ENCODE measurements around the gene PRRG1. TPM values are rescaled to one million over a fixed set of nuclear protein-coding genes. Genes with fewer than 3 reads are reported as not detected.
"Not testable (repeated sequence)": the region's sequence is repeated elsewhere in the genome, so short reads cannot be mapped to it uniquely, and the experiment has no call there.

PRRG1 gene
- polyA plus RNA-seq, 4 donors: 14.2 to 28.9 (median 24.5) TPM

GRCh38 chrX:37371578-37371991 lies 22.4 kb downstream of the PRRG1 start:
- DNase-seq (ENCODE audit: low read depth in 4 of 4, low spot score in 3 of 4): no peak

DNA sequence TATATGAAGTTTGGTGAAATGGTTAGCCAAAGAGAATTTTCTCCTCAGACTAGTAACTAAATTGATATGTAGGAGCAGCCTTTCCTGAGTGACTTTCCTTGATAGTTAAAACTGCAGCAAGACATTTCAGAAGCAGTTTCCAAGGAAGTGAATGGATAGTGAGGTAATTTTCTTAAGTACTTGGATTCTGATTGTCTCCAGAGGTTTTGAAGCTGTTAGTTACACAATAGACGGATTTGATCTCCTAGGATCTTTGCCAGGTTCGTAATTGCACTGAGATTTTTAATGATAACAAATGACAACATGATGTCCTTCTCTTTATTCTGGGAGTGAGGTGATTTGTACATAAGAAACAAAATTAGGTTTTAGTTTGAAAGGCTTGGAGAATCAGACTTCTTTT lies 29.2 kb downstream of the PRRG1 start:
- no peak for DNase-seq (ENCODE audit: low read depth in 4 of 4, low spot score in 3 of 4)

GRCh38 chrX:37378830-37379229 lies 29.7 kb downstream of the PRRG1 start:
- DNase-seq (ENCODE audit: low read depth in 4 of 4, low spot score in 3 of 4): no peak

GRCh38 chrX:37380256-37380655 lies 31.1 kb downstream of the PRRG1 start:
- DNase-seq (ENCODE audit: low read depth in 4 of 4, low spot score in 3 of 4): no peak

DNA sequence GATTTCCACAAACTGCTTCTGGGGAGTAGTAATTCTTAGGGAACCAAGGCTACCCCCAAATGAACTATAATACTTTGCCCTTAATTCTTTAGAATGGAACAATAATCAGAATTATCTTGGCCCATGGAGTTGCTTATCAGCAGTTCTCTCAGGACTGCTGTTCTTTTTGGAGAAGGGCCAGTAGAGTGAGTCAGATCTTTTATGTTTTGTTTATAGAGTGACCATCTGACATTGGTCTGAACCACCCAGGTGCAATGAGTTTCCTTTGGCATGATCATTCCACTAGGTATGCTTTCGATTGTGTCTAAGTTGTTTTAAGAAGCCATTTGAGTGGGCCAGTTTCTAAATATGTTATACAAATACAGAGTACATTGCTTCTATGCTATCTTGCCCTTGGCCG lies 31.8 kb downstream of the PRRG1 start:
- no peak for DNase-seq (ENCODE audit: low read depth in 4 of 4, low spot score in 3 of 4)

- no peak for DNase-seq (ENCODE audit: low read depth in 4 of 4, low spot score in 3 of 4)
Measured at GRCh38 chrX:37383313-37383712, 34.1 kb downstream of the PRRG1 start.

DNA sequence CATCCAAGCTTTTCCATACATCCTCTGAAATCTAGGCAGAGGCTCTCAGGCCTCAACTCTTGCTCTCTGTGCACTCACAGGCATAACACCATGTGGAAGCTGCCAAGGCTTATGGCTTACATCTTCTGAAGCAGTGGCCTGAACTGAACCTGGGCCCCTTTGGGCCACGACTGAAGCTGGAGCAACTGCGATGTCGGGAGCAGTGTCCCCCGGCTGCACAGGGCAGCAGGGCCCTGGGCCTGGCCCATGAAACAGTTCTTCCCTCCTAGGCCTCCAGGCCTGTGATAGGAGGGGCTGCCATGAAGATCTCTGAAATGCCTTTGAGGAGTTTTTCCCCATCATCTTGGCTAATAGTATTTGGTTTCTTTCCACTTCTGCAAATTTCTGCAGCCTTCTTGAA lies 39.2 kb downstream of the PRRG1 start:
- no peak for DNase-seq (ENCODE audit: low read depth in 4 of 4, low spot score in 3 of 4)

DNA sequence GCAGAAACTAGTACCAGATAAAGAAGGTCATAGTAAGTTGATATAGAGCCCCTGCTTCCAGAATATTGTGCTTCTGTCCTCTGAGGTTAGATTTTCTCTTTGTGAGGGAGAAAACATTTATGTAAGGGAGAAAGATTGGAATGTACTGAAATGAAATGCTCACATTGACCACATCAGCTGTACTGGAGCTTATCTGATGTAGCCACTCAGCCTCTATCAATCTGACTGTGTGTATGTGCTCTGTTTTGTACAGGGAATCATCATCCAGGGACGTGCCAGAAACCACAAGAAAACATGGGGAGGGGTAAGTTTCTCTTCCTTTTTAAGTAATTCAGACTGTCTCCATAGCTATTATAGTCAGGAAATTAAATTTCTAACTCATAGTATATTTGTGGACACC lies 56.8 kb downstream of the PRRG1 start:
- no peak for DNase-seq (ENCODE audit: low read depth in 4 of 4, low spot score in 3 of 4)

DNA sequence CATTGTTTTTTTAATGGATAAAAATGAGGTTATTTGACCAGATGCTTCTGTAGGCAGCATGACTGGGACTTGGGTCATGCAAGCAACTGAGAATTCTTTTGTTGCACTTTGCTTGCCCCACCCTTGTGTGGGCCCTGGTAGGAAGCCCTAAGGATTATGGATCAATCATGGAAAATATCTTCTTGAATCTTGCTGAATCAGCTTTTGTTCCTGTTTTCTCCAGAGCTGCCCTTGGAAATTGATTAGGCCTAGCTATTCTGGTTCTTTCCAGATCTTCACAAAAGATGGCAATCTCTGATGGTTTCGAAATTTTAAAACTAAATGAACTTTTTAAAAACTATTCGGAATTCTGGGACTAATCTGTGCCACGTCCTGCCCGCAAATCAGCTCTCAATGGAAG lies 58.6 kb downstream of the PRRG1 start:
- DNase-seq (ENCODE audit: low read depth in 4 of 4, low spot score in 3 of 4): no peak

GRCh38 chrX:37409278-37409677 lies 60.1 kb downstream of the PRRG1 start:
- no peak for DNase-seq (ENCODE audit: low read depth in 4 of 4, low spot score in 3 of 4)

- no peak for DNase-seq (ENCODE audit: low read depth in 4 of 4, low spot score in 3 of 4)
Measured at GRCh38 chrX:37420185-37420584, 71.0 kb downstream of the PRRG1 start.

DNA sequence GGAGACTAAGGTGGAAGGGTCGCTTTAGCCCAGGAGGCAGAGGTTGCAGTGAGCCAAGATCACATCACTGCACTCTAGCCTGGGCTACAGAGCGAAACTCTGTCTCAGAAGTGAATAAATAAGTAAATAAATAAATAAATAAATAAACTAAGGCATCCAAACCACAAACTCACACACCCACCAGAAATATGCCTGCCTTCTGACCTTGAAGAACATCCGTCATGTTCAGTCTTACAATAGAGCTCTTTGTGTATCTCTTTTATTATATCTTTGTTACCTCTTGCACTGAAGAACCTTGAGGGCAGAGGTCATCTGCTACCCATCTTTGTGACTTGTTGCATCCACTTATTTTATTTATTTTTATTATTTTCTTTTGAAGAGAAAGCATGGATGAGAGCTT lies 71.6 kb downstream of the PRRG1 start:
- DNase-seq (ENCODE audit: low read depth in 4 of 4, low spot score in 3 of 4): no peak

DNA sequence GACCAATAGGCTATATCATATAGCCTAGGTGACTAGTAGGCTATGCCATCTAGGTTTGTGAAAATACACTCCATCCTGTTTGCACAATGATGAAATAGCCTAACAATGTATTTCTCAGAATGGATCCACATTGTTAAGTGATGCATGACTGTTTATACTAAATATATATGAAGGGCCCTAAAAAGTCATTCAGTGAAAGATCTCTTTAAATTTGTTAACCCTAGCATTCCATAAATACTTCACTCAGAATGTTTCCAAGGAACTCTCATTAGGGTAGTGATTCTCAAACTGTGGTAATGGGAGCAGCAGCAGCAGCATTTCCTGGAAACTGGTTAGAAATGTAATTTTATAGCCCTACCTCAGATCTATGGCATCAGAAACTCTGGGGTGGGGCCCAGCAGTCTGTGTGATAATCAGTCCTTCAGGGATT lies 74.9 kb downstream of the PRRG1 start:
- DNase-seq (ENCODE audit: low read depth in 4 of 4, low spot score in 3 of 4): no peak

DNA sequence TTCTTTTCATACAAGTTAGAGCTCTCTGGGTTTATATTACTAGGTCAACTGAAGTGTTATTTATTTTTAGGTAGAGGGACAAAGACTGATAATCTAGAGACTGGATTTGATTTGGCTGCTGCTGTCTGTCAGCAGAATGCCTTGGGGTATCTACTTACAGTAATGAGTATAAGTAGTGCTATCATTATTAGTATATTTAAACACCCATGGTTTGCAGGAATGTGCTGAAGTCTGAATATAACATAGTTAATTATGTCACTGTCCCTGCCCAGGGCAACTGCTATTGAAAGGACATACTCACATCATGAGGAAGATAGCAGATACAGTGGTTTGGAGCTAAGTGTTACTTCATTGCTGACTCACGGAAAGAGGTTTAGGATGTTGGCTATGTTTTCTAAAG lies 76.2 kb downstream of the PRRG1 start:
- no peak for DNase-seq (ENCODE audit: low read depth in 4 of 4, low spot score in 3 of 4)

DNA sequence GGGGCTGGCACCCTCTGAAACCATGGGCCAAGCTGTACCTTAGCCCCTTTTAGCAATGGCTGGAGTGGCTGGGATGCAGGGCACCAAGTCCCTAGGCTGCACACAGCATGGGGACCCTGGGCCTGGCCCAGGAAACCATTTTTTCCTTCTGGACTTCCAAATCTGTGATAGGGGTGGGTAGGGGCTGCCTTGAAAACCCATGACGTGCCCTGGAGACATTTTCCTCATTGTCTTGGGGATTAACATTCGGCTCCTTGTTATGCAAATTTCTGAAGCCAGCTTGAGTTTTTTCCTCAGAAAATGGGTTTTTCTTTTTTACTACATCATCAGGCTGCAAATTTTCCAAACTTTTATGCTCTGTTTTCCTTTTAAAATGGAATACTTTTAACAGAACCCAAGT lies 79.8 kb downstream of the PRRG1 start:
- not testable (repeated sequence) for DNase-seq (ENCODE audit: low read depth in 4 of 4, low spot score in 3 of 4)

- no peak for DNase-seq (ENCODE audit: low read depth in 4 of 4, low spot score in 3 of 4)
Measured at GRCh38 chrX:37434362-37434761, 85.2 kb downstream of the PRRG1 start.

- no peak for DNase-seq (ENCODE audit: low read depth in 4 of 4, low spot score in 3 of 4)
Measured at GRCh38 chrX:37437160-37437559, 88.0 kb downstream of the PRRG1 start.

- DNase-seq (ENCODE audit: low read depth in 4 of 4, low spot score in 3 of 4): no peak
Measured at GRCh38 chrX:37441377-37441776, 92.2 kb downstream of the PRRG1 start.

GRCh38 chrX:37445182-37445581 lies 96.0 kb downstream of the PRRG1 start:
- no peak for DNase-seq (ENCODE audit: low read depth in 4 of 4, low spot score in 3 of 4)

DNA sequence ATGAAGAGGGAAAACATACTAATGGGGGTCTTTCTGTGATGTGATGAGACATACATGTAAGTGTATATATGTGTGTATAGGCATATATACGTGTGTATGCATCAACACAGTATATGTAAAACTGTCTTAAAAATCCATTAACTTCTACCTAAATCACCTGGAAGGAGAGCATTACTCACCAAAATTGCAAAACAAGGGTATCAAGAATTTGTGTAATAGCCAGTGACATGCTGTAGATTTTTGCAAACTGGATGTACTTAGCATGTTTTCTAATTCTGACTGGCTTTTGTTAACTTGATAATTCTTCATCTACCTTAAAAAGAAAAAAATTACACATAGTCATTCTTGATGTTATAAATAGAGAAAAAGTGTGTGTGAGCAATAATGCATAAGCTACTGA lies 104.7 kb downstream of the PRRG1 start:
- DNase-seq (ENCODE audit: low read depth in 4 of 4, low spot score in 3 of 4): no peak

GRCh38 chrX:37454537-37455285 lies 105.5 kb downstream of the PRRG1 start:
- no peak for DNase-seq (ENCODE audit: low read depth in 4 of 4, low spot score in 3 of 4)

DNA sequence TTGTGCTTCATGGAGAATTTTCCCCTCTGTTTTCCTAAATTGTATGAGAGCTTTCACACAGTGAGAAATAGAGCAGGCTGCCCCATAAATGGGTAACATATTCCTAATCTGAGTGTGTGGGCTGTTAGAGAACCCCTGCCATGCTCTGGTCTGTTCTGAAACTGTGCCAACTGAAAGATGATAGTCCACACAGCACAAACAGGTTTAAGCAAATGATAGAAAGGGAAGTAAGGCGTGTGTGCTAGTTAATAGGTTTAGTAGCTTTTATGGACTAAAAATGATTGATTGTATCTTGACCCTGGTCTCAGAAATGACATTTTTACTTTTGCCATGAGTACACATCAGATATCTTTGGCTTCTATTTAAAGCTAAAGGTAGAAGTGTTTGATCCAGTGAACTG lies 106.2 kb downstream of the PRRG1 start:
- DNase-seq (ENCODE audit: low read depth in 4 of 4, low spot score in 3 of 4): no peak

DNA sequence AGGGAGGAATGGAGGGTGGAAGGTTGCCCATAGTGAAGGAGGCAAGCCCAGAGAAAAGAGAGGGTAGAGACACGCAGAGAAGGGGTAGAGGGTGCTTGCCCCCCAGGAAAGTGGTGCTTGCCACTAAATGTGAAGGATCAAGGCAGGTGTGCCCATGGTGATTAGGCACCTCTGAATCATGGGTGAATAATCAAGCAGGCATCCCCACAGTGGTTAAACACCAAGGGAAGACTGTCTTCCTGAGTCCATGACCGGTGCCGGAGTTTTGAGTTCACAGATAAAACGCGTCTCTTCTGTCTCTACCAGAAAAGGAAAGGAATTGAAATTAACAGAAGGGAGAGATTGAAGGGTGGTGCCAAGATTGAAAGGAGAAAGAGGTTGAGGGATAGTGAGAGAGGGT lies 111.1 kb downstream of the PRRG1 start:
- DNase-seq (ENCODE audit: low read depth in 4 of 4, low spot score in 3 of 4): not testable (repeated sequence)

Measured in left renal pelvis (tissue), 4 donors.